Stimulated activated CD4-positive, alpha-beta T cell treated with anti-CD3 and anti-CD28 coated beads, Interleukin-2, amount 100 ng/mL, for 48 hours (primary cell): Measurements from ENCODE around the gene HDHD5.

Source experiments
- DNase-seq, 2 donors: peaks; one replicate each; pipeline ENCODE4 v3.0.0-alpha.2; 2020

The HDHD5 gene

DNA sequence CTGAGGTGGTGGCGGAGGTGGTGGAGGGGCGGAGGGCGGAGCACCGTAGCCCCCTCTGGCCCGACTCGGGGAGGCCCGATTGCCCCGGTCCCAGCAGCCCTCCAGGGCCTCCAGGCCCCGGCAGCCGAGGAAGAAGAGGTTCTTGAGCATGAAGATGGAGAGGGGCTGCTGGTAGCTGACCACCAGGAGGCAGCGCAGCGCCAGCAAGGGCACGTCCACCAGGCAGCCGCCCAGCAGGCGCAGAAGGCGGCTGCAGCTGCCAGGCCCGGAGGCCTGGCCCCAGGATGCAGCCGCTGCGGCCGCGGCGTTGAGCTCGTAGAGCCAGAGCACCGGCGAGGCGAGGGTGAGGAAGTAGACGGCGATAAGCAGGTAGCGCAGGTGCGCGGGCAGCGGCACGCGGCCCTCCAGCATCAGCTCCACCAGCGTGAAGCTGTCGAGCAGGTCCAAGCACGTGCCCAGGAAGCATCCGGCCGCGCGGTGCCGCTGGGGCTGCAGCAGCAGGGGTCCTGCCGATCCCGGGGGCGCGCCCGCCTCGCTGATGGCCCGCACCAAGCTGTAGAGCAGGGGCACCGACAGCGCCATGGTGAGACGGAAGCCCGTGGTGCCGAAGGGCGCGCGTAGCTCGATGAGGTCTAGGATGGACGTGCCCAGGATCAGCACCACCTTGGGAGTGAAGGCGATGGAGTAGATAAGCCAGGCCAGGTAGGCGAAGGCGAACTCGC lies 39.4 kb downstream of the HDHD5 start:
- peak in 1 of 2 donors; percentile 22 for DNase-seq

DNA sequence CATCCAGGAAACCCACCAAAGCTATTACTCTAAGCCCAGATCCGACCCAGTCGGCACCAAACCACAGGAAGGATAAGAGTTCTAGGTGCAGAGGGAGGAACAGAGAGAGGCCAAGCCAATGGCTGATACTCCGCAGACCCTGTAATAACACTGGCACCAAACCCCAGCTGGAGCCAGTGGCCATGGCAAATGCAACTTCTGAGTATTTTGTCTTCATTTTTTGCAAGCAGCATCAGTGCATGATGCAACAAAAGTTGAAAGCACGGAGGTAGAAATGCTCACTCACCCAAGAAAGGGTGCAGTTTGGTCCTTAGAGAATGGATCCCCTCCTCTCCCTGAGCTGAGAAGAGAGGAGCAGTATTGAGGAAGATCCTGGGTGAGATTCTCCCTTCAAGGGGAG lies 40.7 kb downstream of the HDHD5 start:
- DNase-seq: no peak

DNA sequence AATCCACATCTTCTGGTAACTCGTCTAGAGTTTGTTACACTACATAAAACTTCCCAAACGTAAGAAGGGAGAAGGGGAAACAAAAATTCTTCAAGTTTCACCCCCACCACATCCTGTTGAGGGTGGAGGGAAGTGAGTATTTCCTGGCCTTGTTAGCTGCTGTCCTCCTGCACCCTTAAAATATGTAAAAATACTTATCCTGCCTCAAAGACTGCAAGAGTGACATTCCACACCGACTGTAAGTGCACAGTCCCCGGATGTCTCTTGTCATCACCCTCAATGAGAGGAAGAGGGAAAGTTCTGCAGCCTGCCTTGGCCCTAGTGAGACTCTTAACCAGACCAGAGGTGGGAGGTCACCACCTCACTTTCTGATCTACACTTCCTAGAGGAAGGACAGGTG lies 41.2 kb downstream of the HDHD5 start:
- DNase-seq: no peak

DNA sequence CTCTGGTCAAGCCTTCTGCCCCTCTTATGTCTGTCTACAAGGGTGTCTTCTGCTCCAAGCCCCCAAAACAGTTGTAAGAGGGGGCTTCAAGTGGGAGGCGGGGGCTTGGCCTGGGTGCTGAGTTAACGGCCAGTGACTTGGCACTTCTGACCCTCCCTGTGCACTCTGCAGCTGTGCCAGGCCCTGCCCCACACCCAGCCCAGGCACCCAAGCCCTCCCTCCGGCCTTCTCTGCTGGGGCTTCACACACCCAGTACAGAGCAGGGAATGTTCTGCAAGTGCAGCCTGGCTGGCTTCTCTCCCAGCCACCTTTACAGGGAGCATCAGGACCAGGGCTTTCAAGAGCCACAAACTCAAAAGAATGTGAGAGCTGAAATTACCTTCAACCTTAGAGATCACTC lies 41.7 kb downstream of the HDHD5 start:
- DNase-seq: no peak

- no peak for DNase-seq
Measured at GRCh38 chr22:17116572-17117330, 42.3 kb downstream of the HDHD5 start.

- DNase-seq: no peak
Measured at GRCh38 chr22:17115945-17116565, 43.0 kb downstream of the HDHD5 start.

- DNase-seq: no peak
Measured at GRCh38 chr22:17115236-17115635, 43.8 kb downstream of the HDHD5 start.

DNA sequence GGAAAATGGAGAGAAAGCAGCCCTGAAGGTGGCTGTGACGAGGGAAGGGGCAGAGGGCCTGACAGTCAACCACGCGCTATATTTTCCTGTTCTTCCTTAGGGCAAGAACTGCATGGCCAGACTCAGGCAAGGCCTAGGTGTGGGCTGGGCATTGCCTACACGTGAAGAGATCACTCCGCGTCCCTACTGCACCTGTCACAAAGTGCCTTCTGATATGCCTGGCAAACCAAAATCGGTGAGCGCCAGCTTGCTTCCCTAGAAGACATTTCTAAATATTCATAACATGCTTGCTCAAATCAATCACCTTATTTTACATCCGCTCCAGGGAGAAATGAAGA lies 44.2 kb downstream of the HDHD5 start:
- no peak for DNase-seq

GRCh38 chr22:17114173-17114897 lies 44.7 kb downstream of the HDHD5 start:
- DNase-seq: no peak

GRCh38 chr22:17113600-17113999 lies 45.5 kb downstream of the HDHD5 start:
- no peak for DNase-seq

GRCh38 chr22:17112491-17113042 lies 46.5 kb downstream of the HDHD5 start:
- DNase-seq: no peak

DNA sequence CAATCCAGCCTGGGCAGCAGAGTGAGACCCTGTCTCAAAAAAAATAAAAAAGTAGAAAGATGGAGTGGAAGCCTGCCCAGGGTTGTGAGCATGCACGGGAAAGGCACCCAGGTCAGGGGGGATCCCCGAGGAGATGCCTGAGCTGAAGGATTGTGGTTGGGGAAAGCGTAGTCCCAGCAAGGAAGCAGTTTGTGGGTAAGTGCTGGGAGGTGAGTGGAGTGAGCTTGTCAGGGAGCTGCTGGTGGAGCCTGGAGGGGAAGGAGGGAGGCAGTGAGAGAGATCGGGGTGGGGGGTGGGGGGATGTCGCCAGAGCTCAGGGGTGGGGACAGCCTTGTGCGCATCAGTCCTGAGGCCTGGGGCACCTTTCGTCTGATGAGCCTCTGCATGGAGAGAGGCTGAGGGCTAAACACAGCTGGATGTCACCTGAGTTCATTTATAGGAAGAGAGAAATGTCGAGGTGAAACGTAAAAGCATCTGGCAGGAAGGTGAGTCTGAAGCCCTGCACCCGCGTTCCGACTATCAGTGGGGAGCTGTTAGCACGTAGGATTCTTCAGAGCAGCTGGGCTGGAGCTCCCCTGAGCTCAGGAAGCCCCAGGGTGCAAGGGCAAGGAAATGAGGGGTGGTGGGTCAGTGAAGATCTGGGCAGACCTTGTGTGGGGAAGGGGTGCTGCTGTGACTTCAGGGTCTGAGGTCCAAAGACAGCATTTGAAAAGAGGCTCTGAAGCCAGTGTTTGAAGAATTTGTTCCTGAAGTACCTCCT lies 48.1 kb downstream of the HDHD5 start:
- no peak for DNase-seq

GRCh38 chr22:17109976-17110375 lies 49.1 kb downstream of the HDHD5 start:
- DNase-seq: no peak

GRCh38 chr22:17109113-17109865 lies 49.8 kb downstream of the HDHD5 start:
- no peak for DNase-seq

- no peak for DNase-seq
Measured at GRCh38 chr22:17108256-17109112, 50.6 kb downstream of the HDHD5 start.

GRCh38 chr22:17107547-17107810 lies 51.6 kb downstream of the HDHD5 start:
- no peak for DNase-seq

- peak in 1 of 2 donors; percentile 31 for DNase-seq
Measured at GRCh38 chr22:17106785-17107546, 52.1 kb downstream of the HDHD5 start.

GRCh38 chr22:17106161-17106784 lies 52.8 kb downstream of the HDHD5 start:
- no peak for DNase-seq
